HG03108 (cell line): ENCODE data around the gene COG2.
"Not testable (repeated sequence)": the region's sequence is repeated elsewhere in the genome, so short reads cannot be mapped to it uniquely, and the experiment has no call there.

Source experiments
- ATAC-seq: cut with Tn5 transposase; IDR thresholded peaks from one replicate; pipeline ENCODE4 v1.9.1; 2021; ENCODE audit warnings: moderate library complexity; ENCODE audit not compliant: unreplicated experiment

Gene COG2

GRCh38 chr1:230712470-230712942 lies 70.2 kb downstream of the COG2 start:
- ATAC-seq = no peak

GRCh38 chr1:230713138-230713537 lies 70.9 kb downstream of the COG2 start:
- ATAC-seq = no peak

- ATAC-seq = no peak
These were observed 71.2 kb downstream of the COG2 start for GRCh38 chr1:230713547-230713914.

GRCh38 chr1:230713915-230714764 lies 71.9 kb downstream of the COG2 start, which contains the start of gene AGT:
AGT (minus strand) TSS chr1:230714122; CDS start chr1:230710823, 3,299 bp downstream.
- ATAC-seq = no peak

GRCh38 chr1:230715510-230715909 lies 73.2 kb downstream of the COG2 start:
- no peak for ATAC-seq

GRCh38 chr1:230716453-230716852 lies 74.2 kb downstream of the COG2 start:
- not testable (repeated sequence) for ATAC-seq

- no peak for ATAC-seq
These were observed 75.0 kb downstream of the COG2 start for GRCh38 chr1:230717251-230717650.

- ATAC-seq = not testable (repeated sequence)
These were observed 79.7 kb downstream of the COG2 start for GRCh38 chr1:230721849-230722522.

GRCh38 chr1:230725256-230726012 lies 83.2 kb downstream of the COG2 start:
- no peak for ATAC-seq

GRCh38 chr1:230728710-230729392 lies 86.6 kb downstream of the COG2 start:
- no peak for ATAC-seq

GRCh38 chr1:230730977-230731376 lies 88.7 kb downstream of the COG2 start:
- no peak for ATAC-seq

GRCh38 chr1:230735447-230735846 lies 93.2 kb downstream of the COG2 start:
- no peak for ATAC-seq

GRCh38 chr1:230737622-230738262 lies 95.5 kb downstream of the COG2 start:
- no peak for ATAC-seq

GRCh38 chr1:230739564-230740290 lies 97.4 kb downstream of the COG2 start:
- no peak for ATAC-seq
